Measurements from ENCODE around the gene HS2ST1.
"Not testable (repeated sequence)": the region's sequence is repeated elsewhere in the genome, so short reads cannot be mapped to it uniquely, and the experiment has no call there.

The HS2ST1 gene

GRCh38 chr1:87028576-87028975 lies 114.1 kb downstream of the HS2ST1 start:
- DNase-seq = no peak

DNA sequence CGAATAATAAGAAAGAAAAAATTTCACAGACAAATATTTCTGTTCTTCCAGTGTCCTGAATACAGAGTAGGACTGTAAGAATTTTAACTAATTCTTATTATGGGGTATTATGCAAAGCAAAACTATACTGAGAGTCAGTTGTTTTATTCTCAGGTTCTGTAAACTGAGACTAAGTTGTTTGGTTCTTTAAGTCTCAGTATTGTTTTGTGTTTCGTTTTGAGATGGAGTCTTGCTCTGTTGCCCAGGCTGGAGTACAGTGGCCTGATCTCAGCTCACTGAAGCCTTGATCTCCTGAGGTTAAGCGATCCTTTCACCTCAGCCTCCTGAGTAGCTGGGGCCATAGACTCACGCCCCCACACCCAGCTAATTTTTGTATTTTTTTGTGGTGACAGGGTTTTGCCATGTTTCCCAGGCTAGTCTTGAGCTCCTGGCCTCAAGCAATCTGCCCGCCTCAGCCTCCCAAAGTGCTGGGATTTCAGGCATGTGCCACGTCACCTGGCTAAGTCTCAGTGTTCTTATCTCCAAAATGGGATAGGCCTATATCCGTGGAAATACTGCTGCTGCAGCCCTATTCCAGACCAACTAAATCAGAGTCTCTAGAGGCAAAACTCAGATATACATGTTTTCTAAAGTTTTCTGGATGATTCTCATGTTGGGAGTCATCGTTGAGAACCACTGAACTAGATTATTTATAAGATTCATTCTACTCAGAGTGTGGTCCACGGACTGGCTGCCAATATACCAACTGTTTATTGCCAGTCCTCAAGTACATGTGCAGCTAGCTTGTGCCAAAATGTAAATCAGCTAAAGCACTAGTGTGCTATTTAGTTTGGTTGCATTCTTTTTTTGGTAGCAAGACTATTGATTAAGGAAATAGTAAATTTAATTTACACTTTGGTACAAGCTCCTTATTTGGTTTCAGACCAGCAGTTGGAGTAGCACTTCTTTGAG lies 116.6 kb downstream of the HS2ST1 start:
- no peak for DNase-seq

GRCh38 chr1:87034351-87034750 lies 119.9 kb downstream of the HS2ST1 start:
- no peak for DNase-seq

GRCh38 chr1:87039096-87039495 lies 124.7 kb downstream of the HS2ST1 start:
- DNase-seq = no peak

DNA sequence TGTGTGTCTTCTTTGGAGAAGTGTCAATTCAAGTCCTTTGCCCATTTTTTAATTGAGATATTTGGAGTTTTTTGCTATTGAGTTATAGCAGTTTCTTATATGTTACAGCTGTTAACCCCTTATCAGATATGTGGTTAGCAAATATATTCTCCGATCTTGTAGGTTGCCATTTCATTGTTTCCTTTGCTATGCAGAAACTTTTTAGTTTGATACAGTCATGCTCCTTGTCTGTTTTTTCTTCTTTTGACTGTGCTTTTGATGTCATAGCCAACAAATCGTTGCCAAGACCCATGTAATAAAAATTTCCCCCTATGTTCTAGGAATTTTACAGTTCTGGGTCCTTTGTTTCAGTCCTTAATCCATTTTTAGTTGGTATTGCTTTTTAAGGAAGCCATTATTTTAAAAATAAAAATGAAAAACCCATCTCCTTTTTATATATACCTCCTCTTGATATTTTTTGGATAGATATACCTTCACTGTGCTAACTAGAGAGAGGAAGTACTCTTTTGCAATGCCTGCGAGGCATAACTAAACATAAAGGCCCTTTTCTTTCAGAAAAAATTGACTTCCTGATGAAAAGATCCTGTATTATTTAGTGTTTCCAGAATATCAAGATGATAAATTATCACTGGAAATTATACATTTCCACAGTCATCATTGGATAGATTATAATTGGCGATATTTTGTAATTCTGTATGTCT lies 127.8 kb downstream of the HS2ST1 start:
- DNase-seq = no peak

- no peak for DNase-seq
These were observed 130.0 kb downstream of the HS2ST1 start for GRCh38 chr1:87044424-87044823.

DNA sequence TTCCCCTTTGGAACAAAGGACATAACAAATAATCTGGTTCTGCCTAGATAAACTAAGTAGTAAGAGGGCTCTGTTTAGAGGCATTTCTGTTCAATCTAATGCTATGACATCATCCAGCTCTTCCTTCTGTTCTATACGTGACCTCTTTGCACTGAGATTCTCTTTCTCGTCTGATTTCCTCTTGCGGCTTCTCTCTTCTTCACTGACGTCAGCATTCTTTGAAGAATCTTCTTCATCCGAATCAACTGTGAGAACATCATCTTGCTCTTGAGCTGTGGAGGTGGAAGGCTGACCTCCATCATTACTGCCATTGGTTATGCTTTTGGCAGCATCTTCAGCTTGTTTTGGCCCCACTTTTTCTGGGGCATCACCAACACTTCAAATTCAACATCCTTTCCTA lies 130.4 kb downstream of the HS2ST1 start:
- no peak for DNase-seq

GRCh38 chr1:87045761-87046304 lies 131.4 kb downstream of the HS2ST1 start:
- DNase-seq = peak; percentile 23 to 29

DNA sequence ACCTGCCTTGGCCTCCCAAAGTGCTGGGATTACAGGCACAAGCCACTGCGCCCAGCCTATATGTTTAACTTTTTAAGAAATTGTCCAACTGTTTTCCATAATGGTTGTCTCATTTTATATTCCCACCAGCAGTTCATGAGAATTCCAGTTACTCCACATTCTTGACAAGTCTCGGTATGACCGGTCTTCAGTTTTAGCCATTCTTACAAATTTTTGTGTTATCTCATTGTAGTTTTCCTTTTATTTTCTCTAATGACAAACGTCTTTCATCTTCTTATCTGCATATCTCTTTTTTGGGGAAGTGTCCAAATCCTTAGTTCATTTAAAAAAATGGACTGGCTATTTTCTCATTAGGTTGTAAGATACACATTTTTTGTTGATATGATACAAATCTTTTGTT lies 132.5 kb downstream of the HS2ST1 start:
- DNase-seq = no peak

- DNase-seq = no peak
These were observed 133.8 kb downstream of the HS2ST1 start for GRCh38 chr1:87048237-87048636.

DNA sequence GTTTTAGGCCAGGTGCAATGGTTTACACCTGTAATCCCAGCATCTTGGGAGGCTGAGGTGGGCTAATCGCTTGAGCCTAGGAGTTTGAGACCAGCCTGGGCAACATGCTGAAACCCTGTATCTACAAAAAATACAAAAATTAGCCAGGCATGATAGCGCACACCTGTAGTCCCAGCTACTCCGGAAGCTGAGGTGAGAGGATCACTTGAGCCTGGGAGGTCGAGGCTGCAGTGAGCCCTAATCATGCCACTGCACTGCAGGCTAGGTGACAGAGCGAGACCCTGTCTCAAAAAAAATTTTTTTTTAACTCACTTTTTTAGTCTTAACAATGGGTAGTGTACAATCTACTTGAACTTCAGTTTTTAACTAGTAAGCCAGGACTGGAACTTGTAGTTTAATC lies 137.5 kb downstream of the HS2ST1 start:
- no peak for DNase-seq

DNA sequence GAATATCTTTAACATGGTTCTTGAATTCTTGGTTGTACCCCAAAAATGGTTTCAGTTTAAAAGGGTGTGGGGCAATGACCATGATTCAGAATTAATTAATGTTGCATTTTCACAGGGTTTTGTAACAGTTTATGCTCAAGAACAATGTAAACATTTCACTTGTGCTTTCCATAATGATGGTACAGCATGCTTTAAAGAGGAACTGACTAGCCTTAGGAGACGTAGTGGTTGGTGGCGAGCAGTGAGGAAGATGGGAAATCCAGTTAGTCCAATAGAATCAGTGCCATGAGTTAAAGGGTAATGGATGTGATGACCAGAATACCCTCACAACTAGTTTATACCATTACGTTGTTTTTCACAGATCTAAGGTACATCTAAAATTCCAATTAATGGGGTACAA lies 138.0 kb downstream of the HS2ST1 start:
- DNase-seq = no peak

DNA sequence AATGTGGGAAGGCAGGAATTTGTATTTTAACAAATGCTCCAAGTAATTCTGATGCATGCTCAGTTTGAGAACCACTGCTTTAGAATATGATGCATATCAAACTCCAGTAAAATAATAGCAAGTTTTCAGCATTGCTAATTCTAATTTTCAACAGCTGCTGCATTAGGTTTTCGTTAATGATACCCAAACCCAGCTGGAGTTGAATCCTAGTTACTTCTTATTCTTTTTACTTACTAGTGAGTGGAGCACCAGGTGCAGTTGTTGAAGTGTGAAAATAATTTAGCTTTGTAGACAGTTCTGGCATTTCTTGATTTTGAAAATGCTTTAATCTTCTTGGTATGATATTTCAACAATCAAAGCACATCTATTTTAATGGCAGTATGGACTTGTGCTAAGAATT lies 138.5 kb downstream of the HS2ST1 start:
- no peak for DNase-seq

DNA sequence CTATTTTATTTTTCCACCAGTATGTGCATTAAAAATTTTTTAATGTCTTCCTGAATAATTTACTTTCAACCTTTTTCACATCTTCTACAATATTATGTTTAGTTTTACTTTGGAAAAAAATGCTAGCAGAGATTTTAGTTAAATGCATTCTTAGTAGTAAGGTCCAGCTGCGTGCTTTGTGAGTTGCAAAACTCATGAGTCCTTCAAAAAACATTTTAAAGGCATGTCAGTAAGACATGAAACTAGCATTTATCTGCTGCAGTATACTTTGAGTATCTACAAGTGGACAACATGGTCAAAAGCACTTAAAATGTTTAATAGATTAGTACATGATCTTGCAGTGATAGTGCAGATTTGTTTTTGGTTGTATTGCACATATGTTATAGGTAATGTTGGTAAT lies 139.0 kb downstream of the HS2ST1 start:
- no peak for DNase-seq

DNA sequence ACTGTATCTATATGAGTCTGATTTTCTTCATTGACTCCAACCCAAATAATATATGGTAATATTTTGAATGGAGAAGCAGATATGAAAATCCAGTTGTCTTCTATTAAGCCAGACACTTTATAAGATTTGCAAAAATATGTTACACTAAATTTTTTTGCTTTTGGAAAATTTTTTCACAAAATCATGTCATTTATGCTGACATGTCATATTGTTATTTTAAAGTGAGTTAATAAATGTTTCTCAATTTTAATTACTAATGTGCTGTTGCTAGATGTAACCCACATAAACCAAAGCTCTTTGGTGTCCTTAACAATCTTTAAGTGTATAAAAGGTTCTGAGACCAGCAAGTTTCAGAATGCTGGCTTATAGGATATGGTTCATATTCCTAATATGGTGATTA lies 142.5 kb downstream of the HS2ST1 start:
- no peak for DNase-seq

- DNase-seq = no peak
These were observed 143.9 kb downstream of the HS2ST1 start for GRCh38 chr1:87058343-87058649.

GRCh38 chr1:87061742-87062156 lies 147.3 kb downstream of the HS2ST1 start:
- no peak for DNase-seq

GRCh38 chr1:87062687-87063086 lies 148.3 kb downstream of the HS2ST1 start:
- no peak for DNase-seq

- no peak for DNase-seq
These were observed 149.9 kb downstream of the HS2ST1 start for GRCh38 chr1:87064309-87064708.

GRCh38 chr1:87064986-87065385 lies 150.6 kb downstream of the HS2ST1 start:
- DNase-seq = no peak

GRCh38 chr1:87066708-87067107 lies 152.3 kb downstream of the HS2ST1 start:
- DNase-seq = not testable (repeated sequence)

- DNase-seq = no peak
These were observed 158.0 kb downstream of the HS2ST1 start for GRCh38 chr1:87072411-87072810.

GRCh38 chr1:87072904-87073303 lies 158.5 kb downstream of the HS2ST1 start:
- no peak for DNase-seq
